NCI-H345 (cell line): Measurements from ENCODE around the gene BLTP3A.

Experiments used
- DNase-seq: peaks from one replicate; lab custom pipeline; 2025; lab: John Stamatoyannopoulos, UW

BLTP3A gene

DNA sequence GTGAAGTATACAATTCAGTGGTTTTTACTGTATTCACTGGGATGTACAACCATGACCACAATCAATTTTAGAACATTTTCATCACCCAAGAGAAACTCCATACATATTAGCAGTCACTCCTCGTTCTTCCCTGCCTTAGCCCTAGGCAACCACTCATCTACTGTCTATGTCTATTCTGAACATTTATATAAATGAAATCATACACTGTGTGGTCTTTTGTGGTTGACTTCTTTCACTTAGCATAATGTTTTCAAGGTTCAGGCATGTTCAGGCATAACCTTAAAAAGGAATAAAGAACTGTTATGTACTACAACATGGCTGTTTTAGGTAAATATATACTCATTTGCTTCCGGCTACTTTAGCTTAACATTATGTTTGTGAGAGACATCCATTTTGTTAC lies 37.3 kb downstream of the BLTP3A start:
- no peak for DNase-seq

DNA sequence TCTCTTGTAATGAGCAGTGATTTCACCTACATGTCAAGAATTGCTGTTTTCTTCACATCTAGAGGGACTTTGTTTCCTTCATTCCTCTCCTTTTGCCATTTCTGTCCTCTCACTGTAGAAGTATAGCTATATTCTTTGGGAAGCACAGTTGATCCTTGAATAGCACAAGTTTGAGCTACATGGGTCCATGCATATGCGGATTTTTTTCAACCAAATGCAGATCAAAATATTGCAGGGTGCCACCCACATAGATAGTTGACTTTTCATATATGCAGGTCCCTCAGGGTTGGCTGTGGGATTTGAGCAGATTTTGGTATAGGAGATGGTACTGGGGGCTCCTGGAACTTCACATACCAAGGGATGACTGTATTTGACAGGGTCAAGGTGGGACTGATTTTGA lies 41.1 kb downstream of the BLTP3A start:
- DNase-seq = no peak

DNA sequence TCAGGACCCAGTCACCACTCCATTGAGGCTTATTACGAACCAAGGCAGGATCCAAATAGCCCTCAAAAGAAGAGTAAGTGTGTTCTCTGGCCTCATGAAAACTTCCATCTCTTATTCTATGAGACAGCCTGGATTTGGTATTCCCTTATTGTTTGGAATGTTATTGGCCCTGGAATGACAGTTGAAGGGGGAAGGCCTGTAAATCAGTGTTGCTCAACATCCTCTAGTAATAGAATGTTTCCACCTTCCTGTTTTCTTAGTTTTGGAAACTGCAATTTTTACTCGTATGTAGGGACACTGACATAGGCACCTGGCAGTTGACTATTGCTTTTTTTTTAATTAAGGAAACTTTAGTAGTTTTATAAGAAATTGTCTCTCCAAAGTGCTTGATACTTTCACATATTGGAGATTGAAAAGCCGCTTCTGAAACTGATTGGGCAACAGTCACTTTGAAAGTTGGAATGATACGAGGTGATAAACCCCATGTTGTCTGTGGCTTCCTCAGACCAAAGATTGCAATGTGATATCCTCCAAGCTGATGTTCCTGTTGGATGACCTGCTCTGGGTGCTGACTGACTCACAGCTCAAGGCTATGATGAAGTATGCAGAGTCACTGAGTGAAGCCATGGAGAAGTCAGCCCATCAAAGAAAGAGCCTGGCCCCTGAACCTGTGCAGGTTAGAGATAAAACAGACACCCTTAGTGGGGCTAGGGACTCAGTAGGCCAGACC lies 43.1 kb downstream of the BLTP3A start:
- DNase-seq = no peak

DNA sequence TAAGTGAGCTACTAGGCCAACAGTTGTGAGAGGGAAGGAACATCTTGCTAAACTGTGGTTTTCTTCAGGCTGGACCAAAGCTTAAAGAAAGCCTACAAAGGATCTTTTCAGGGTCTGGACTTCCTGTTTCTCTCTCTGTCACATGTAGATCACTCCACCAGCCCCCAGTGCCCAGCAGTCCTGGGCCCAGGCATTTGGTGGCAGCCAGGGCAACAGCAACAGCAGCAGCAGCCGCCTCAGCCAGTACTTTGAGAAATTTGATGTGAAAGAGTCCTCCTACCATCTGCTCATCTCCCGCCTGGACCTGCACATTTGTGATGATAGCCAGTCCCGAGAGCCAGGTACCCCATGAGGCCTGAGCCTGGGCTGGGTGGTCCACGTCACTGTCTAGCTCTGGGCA lies 44.1 kb downstream of the BLTP3A start:
- DNase-seq = no peak

DNA sequence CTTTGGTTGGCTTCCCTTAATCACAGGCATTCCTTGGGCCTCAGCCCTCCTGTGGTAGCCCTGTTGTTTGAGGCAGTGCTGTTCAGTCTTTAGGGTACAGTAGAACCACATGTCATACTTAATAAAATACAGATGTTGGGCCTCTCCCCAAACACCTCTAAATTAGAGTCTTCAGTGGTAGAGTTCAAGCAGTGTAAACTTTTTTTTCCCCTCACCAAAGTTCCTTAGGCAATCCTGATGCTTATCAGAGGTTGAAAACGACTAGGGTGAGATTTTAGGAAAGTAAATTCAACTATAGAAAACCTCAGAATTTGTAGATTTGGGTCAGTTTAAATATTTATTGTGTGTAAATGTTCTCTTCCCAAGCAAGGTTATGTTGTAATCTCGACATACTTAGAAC lies 44.6 kb downstream of the BLTP3A start:
- no peak for DNase-seq

DNA sequence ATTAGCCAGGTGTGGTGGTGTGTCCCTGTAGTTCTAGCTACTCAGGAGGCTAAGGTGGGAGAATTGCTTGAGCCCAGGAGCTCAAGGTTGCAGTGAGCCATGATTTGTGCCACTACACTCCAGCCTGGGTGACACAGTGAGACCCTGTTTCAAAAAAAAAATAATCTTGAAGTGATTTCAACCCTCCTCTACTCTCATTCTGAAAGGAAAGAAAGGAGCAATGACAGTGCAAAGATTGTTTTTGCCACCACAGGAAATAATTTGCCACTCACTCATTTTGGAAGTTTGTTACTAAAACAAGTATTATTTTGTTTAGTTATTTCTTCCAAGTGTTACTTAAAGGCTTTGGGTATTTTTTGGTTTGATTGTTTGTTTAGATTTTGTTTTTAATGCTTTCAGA lies 45.6 kb downstream of the BLTP3A start:
- no peak for DNase-seq

DNA sequence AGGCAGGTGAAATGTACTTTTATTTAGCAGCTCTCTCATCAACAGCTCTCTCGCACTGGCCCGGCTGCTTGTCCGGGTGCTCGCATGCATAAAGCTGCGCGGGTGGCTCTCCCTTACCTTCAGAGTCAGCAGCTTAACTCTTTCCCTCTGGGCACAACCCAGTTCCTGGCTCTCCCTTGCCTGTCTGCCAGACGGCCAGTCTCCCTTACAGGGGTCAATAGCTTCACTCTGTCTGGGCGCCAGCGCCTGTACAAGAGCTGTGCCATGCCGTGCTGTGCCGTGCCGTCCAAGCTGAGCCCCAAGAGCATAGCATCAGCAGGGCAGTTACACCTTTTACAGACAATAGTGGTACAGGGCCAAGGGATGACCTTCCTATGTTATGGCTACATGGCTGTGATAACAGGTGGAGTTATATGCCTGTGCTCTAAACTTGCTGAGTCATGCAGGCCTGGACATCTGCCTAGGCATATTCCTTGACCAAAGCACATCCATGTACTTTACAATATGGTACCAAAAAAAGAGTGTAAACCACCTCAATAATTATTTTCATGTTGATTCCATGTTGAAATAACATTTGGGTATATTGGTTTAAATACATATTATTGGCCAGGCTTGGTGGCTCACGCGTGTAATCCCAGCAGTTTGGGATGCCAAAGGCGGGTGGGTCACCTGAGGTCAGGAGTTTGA lies 47.9 kb downstream of the BLTP3A start:
- DNase-seq = no peak
